ENCODE data around the gene ROBO2. TPM values are rescaled to one million over a fixed set of nuclear protein-coding genes. Genes with fewer than 3 reads are reported as not detected.

The ROBO2 gene
- 2.4 and 2.8 TPM in 2 replicates for total RNA-seq

GRCh38 chr3:77039606-77040171 lies at the start of gene ROBO2:
Gene ROBO2, plus strand, starts transcription at chr3:77040099. Its CDS starts 687 bp downstream, at chr3:77040786.

Data from smooth muscle cell of the umbilical artery (primary cell).